ENCODE measurements around the gene HIVEP3.

DNA sequence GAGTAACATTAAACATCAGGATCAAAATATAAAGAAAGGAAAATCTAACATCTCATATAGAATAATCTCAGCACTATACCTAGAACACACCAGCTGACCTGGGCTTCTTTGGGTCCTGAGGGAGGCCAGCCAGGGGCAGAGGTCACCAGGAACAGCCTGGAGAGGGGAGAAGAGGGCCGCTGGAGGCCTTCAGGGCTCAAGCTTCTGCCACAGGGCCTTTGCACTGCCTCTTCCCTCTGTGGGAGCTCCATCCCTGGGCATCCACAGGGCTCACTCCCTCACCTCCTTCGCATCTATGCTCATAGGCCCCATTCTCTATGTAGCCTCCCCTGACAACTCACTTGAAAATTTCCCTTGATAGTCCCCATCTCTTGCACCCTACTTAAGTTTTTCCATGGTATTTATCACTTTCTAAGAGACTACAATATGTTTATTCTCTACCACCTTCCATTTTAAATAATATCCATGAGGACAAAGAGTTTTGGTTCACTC lies 73.9 kb downstream of the HIVEP3 start:
- TF ChIP-seq CTCF (IDR thresholded peaks at IDR 0.05) (no peak), POLR2A (IDR thresholded peaks at IDR 0.05) (no peak)

Data from esophagus squamous epithelium (tissue), 4 donors.